Measurements from ENCODE around the gene SREBF2. TPM values are rescaled to one million over a fixed set of nuclear protein-coding genes. Genes with fewer than 3 reads are reported as not detected.

The SREBF2 gene
- total and polyA plus RNA-seq, 9 of the 15 experiments (the other 6 are each of a cell fraction or from before 2014, with no cell fraction given), result 1.1 to 84.2 (median 26.9) TPM

- FAIRE-seq, result no peak
- TF ChIP-seq RB1 (IDR thresholded peaks at IDR 0.05; ENCODE audit: low read depth) (no peak), CBFB (CRISPR knock-in tag; IDR thresholded peaks at IDR 0.05) (no peak), PRDM10 (IDR thresholded peaks at IDR 0.05; ENCODE audit: partially characterized antibody) (peak; percentile 24), HDAC2 (IDR thresholded peaks at IDR 0.05) (no peak)
- H3K9ac ChIP-seq (ENCODE audit: insufficient read depth in 1 of 2, low read depth in 2 of 2, low read length in 2 of 2), result no peak overlapping the region
- H3K27me3 ChIP-seq (ENCODE audit: control insufficient read depth in 2 of 2, insufficient read depth in 2 of 2, low read length in 2 of 2), result no peaks in the 10 kb centered on the region
- no TSS peak for BruUV-seq (replicated peaks)
- H3K9me3 ChIP-seq (replicated peaks; ENCODE audit: control insufficient read depth, insufficient read depth, low read depth, low read length), result no peaks in the 10 kb centered on the region
- no peak for DNase-seq (ENCODE audit: extremely low read depth in 1 of 4, low spot score in 3 of 4)
- in situ Hi-C loops (cut with MboI) (no loop called here), intact Hi-C loops (cut with micrococcal nuclease) (no loop called here)
- CTCF ChIA-PET (ENCODE audit: low intra/inter-chr PET ratio), result no interaction called here
- WGBS (ENCODE audit: insufficient coverage, low coverage, missing lambda C conversion rate), result 86% methylated on average over 1 of the region's 2 CpGs
- no peak overlapping the region for H2AFZ ChIP-seq (ENCODE audit: low read depth, low read length)
- peaks cover 25% of the 10 kb centered on the region for H3K79me2 ChIP-seq (ENCODE audit: control insufficient read depth, insufficient read depth, low read length)
- no peak for ATAC-seq
- H3K4me1 ChIP-seq (replicated peaks in 1 of 2; ENCODE audit: control insufficient read depth in 2 of 2, insufficient read depth in 2 of 2, low read length in 2 of 2), result peaks cover 13 to 20% of the 10 kb centered on the region in 2 experiments; a peak in 4 of 5 replicates
- no peak overlapping the region for H3K4me3 ChIP-seq
- H3K4me2 ChIP-seq (ENCODE audit: insufficient read depth, low read length), result 0 out of 2 replicates have a peak overlapping the region, but pooled peaks have one; percentile 91
- no peaks in the 10 kb centered on the region for H3K36me3 ChIP-seq (ENCODE audit: control insufficient read depth, insufficient read depth, low read length)
- H4K20me1 ChIP-seq (replicated peaks; ENCODE audit: control insufficient read depth, insufficient read depth, low read length), result no peaks in the 10 kb centered on the region
- POLR2A ChIA-PET, result interaction anchor here (1.1 to 2.1 kb wide), 3 partner anchors 12 to 24 kb away, joined by 3 to 6 read pairs (median 3); no protein-coding TSS in a partner anchor
- H3K9me1 ChIP-seq (ENCODE audit: control insufficient read depth, insufficient read depth, low read length), result no peaks in the 10 kb centered on the region
- H3K27ac ChIP-seq (ENCODE audit: extremely low read depth, low read depth, low read length), result no peak overlapping the region
These were observed 34.2 kb upstream of the SREBF2 start for GRCh38 chr22:41798736-41799135.
